GM12878 (cell line): ENCODE measurements around the gene IL16. TPM values are rescaled to one million over a fixed set of nuclear protein-coding genes. Genes with fewer than 3 reads are reported as not detected.

Source experiments
- ATAC-seq: fragments of 200-7000 bp; cut with Tn5 transposase; 3 replicates; pipeline ENCODE4 v1.9.1; 2020; ENCODE audit warnings: mild to moderate bottlenecking, moderate library complexity
- BruUV-seq: library from RNA; stranded (reverse); fragments of 400-500 nt; replicated peaks from 2 replicates; lab custom pipeline; 2021; lab: Mats Ljungman, UMichigan
- CTCF ChIA-PET: fragments of 300-600 bp; sonication (Branson Sonifier 250); formaldehyde crosslinking; extraction: SDS; loops from one replicate; lab custom pipeline; 2021; ENCODE audit warnings: inconsistent platforms; lab: Yijun Ruan, JAX
- POLR2A ChIA-PET: fragments of 350-600 bp; formaldehyde crosslinking; extraction: SDS; loops from one replicate; lab custom pipeline; 2021; ENCODE audit warnings: inconsistent platforms; lab: Charles Lee
- RAD21 ChIA-PET: fragments of 300-600 bp; sonication (Branson Sonifier 250); formaldehyde crosslinking; loops from one replicate; lab custom pipeline; 2023; ENCODE audit warnings: antibody characterized with exemption; ENCODE audit not compliant: unreplicated experiment; lab: Charles Lee
- SMC1A ChIA-PET: fragments of 300-600 bp; sonication (Branson Sonifier 250); formaldehyde crosslinking; loops from one replicate; lab custom pipeline; 2023; ENCODE audit not compliant: unreplicated experiment, uncharacterized antibody; lab: Charles Lee
- DNase-seq: peaks from one replicate; pipeline ENCODE4 v3.0.0-alpha.2; 2011; ENCODE audit warnings: low read depth, low spot score
- FAIRE-seq: peaks from 3 replicates; lab custom pipeline; 2011; peaks lifted over from hg19 to GRCh38; lab: Jason Lieb, UNC
- H2AFZ ChIP-seq: 2 replicates; pipeline ENCODE4 v1.6.0; 2011; ENCODE audit warnings: low read depth, low read length, control low read depth; ENCODE audit not compliant: control insufficient read depth
- H3K27ac ChIP-seq: 2 replicates; pipeline ENCODE4 v1.5.1; 2011; ENCODE audit warnings: control low read depth; ENCODE audit not compliant: control insufficient read depth, insufficient read depth
- H3K27me3 ChIP-seq, 2 experiments: replicated peaks in 1 of 2; 2 replicates each; pipeline versions ENCODE4 v1.6.0 to v1.6.1; 2011; ENCODE audit warnings: low read length in 1 of 2; ENCODE audit not compliant: control insufficient read depth in 2 of 2, insufficient read depth in 2 of 2
- H3K36me3 ChIP-seq, 2 experiments: 2 replicates each; pipeline ENCODE4 v1.5.1; 2011; ENCODE audit warnings: low read length in 1 of 2; ENCODE audit not compliant: control insufficient read depth in 2 of 2, insufficient read depth in 2 of 2
- H3K4me1 ChIP-seq: 2 replicates; pipeline ENCODE4 v1.6.1; 2011; ENCODE audit warnings: mild to moderate bottlenecking, low read length, moderate library complexity, mixed read lengths; ENCODE audit not compliant: control insufficient read depth, insufficient read depth
- H3K4me2 ChIP-seq: 2 replicates; pipeline ENCODE4 v1.6.0; 2011; ENCODE audit warnings: control low read depth; ENCODE audit not compliant: control insufficient read depth, insufficient read depth
- H3K4me3 ChIP-seq: fragments of 200-600 bp; sonication (generic); 2 replicates; pipeline ENCODE4 v1.5.1; 2016
- H3K79me2 ChIP-seq: 2 replicates; pipeline ENCODE4 v1.6.0; 2011; ENCODE audit warnings: low read length; ENCODE audit not compliant: control insufficient read depth, insufficient read depth
- H3K9ac ChIP-seq: 2 replicates; pipeline ENCODE4 v1.8.0; 2011; ENCODE audit warnings: low read length, control low read depth, mixed read lengths; ENCODE audit not compliant: control insufficient read depth, insufficient read depth
- H3K9me3 ChIP-seq: replicated peaks from 3 replicates; pipeline ENCODE4 v1.5.1; 2011; ENCODE audit warnings: mild to moderate bottlenecking, low read length; ENCODE audit not compliant: control insufficient read depth, insufficient read depth
- H4K20me1 ChIP-seq: 2 replicates; pipeline ENCODE4 v1.6.0; 2011; ENCODE audit not compliant: control insufficient read depth, insufficient read depth
- EP300 ChIP-seq, 2 experiments: fragments of 150-350 bp in 1 of 2; IDR thresholded peaks; 2 replicates each; pipeline ENCODE4 v1.6.1; 2011 to 2012; ENCODE audit warnings: low read depth in 2 of 2, low read length in 2 of 2, borderline replicate concordance in 1 of 2, improper control_type of control experiment in 1 of 2, inconsistent platforms in 1 of 2; ENCODE audit not compliant: control insufficient read depth in 1 of 2
- IKZF2 ChIP-seq, 2 experiments: fragments of 450-650 bp; IDR thresholded peaks; 2 replicates each; pipeline ENCODE4 v1.6.1; 2017; ENCODE audit warnings: mild to moderate bottlenecking in 2 of 2, moderate library complexity in 2 of 2
- JUNB ChIP-seq: IDR thresholded peaks from 2 replicates; pipeline ENCODE4 v1.6.1; 2016; ENCODE audit warnings: antibody characterized with exemption, mild to moderate bottlenecking
- RBBP5 ChIP-seq: fragments of 200-600 bp; sonication (generic); conservative IDR thresholded peaks from 2 replicates; pipeline ENCODE4 v1.6.1; 2016
- STAT1 ChIP-seq: fragments of 450-650 bp; conservative IDR thresholded peaks from 2 replicates; pipeline ENCODE4 v1.6.1; 2014; ENCODE audit warnings: antibody characterized with exemption, mild to moderate bottlenecking
- SUPT20H ChIP-seq: IDR thresholded peaks from 2 replicates; pipeline ENCODE4 v1.6.1; 2011; ENCODE audit warnings: low read depth, mild to moderate bottlenecking, low read length, moderate library complexity, borderline replicate concordance; ENCODE audit not compliant: control insufficient read depth
- ZNF217 ChIP-seq: fragments of 450-650 bp; IDR thresholded peaks from 2 replicates; pipeline ENCODE4 v1.6.1; 2017; ENCODE audit warnings: antibody characterized with exemption, mild to moderate bottlenecking
- WGBS: methylation state at CpG from one replicate; pipeline ENCODE4 v1.1.6; 2016; ENCODE audit warnings: low lambda C conversion rate; ENCODE audit not compliant: insufficient replicate concordance, insufficient coverage; ENCODE audit errors: missing lambda C conversion rate; 5-methylcytosine and 5-hydroxymethylcytosine counted together
- in situ Hi-C: fragments of 300-500 bp; cut with MboI; formaldehyde crosslinking; loops from 9 replicates; pipeline ENCODE4 v1.14.3; 2018; ENCODE audit warnings: mixed read lengths
- intact Hi-C: fragments of 100-400 bp; cut with micrococcal nuclease; formaldehyde crosslinking; loops from one replicate; pipeline ENCODE4 v1.14.2; 2022; ENCODE audit not compliant: unreplicated experiment
- polyA plus RNA-seq, 11 experiments: library from polyadenylated mRNA; depleted of rRNA in 4 of 11; unstranded in 6 of 11; stranded (reverse) in 5 of 11; fragments of >200 nt; fragmentation: Nextera tagmentation in 4 of 11; fragmentation: Illumina TruSeq in 1 of 11; extraction: Ambion mirVana in 4 of 11; extraction: Trizol in 1 of 11; gene quantifications; 1 replicate in 1 of 11; 2 replicates in 10 of 11; pipeline versions ENCODE4 v1.2.1 to v1.2.3, GENCODE V29; 2011 to 2016; ENCODE audit warnings: inconsistent platforms in 2 of 11, missing spikeins in 2 of 11, low read depth in 1 of 11
- total RNA-seq, 4 experiments: library from RNA; depleted of rRNA in 3 of 4; stranded (reverse); fragments of >200 nt in 3 of 4; fragmentation: Illumina TruSeq in 1 of 4; extraction: Trizol in 1 of 4; gene quantifications; 2 replicates each; pipeline versions ENCODE4 v1.2.1 to v1.2.3, GENCODE V29; 2013 to 2021
- TF ChIP-seq, protein P1 (sequence below): fragments of 450-650 bp; IDR thresholded peaks from 2 replicates; pipeline ENCODE4 v1.6.1; 2017; ENCODE audit warnings: mild to moderate bottlenecking, low read depth, inconsistent platforms; ENCODE audit not compliant: poor library complexity, severe bottlenecking
- TF ChIP-seq, protein P2 (sequence below): fragments of 450-650 bp; formaldehyde crosslinking; IDR thresholded peaks from 2 replicates; pipeline ENCODE4 v1.4.0; 2022; ENCODE audit warnings: mild to moderate bottlenecking, moderate library complexity

Gene IL16
- total and polyA plus RNA-seq, 10 of the 15 experiments (the other 5 are each of a cell fraction or from before 2014, with no cell fraction given): 21.7 to 206 (median 44.5) TPM

DNA sequence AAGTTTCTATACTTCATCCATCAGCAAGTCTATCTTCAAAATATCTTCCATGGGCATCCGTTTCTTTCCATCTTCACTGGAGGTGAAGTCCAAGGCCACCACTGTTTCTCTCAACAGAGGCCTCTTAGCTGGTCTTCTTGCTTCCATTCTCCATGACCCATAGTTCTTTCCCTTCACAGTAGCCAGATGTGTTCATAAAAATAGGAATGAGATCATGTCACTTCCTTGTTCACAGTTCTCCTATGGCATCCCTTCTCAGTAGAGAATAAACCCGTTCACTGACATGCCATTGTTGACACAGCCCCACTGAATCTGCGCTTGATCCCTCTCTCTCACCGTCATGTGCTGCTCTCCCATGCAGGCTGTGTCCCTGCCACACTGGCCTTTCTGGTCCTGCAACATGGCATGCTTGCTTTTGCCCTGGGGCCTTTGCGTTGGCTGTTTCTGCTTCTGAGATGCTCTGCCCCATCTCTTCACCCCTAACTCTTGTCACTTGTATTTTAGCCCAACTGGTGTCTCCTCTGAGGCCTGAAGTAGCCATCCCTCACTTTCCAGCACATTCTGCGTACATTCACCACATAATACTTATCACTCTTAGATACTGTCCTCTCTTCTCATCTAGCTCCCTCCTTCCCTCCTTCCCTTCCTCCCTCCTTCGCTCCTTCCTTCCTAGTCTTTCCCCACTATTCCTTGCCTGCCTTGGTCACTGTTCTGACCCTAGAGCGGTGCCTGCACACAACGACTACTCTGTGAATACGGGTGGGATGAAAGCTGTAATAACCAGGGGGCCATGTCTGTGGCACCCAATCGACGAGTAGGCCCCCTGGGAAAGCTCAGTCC lies 85.3 kb downstream of the IL16 start:
- SMC1A ChIA-PET: interaction anchor here (0.8 to 2.9 kb wide), 3 partner anchors 11 to 119 kb away, joined by 3 to 18 read pairs (median 7); no protein-coding TSS in a partner anchor
- no peak for FAIRE-seq
- POLR2A ChIA-PET: interaction anchor here (1.2 to 2.3 kb wide), 2 partner anchors 8 to 10 kb away, joined by 3 to 5 read pairs; no protein-coding TSS in a partner anchor

GRCh38 chr15:81282606-81282895 lies 85.9 kb downstream of the IL16 start:
- intact Hi-C loops (no loop called here), in situ Hi-C loops (loop anchor here (10.0 to 25.0 kb wide), 3 partner anchors 762 to 1930 kb away; partner anchors contain the start of genes HDGFL3 and MEX3B)
- no peaks in the 10 kb centered on the region for H3K27me3 ChIP-seq
- peaks cover under 1% of the 10 kb centered on the region; the same call in 2 of the 3 replicates for H3K9me3 ChIP-seq
- no peaks in the 10 kb centered on the region for H3K36me3 ChIP-seq
- H3K9ac ChIP-seq: no peak overlapping the region
- ChIA-PET SMC1A (interaction anchor here (2.6 kb wide), 1 partner anchor 45 kb away, joined by 7 read pairs; no protein-coding TSS in a partner anchor), RAD21 (interaction anchor here (0.8 to 2.2 kb wide), 3 partner anchors 10 to 52 kb away, joined by 3 to 9 read pairs (median 8); no protein-coding TSS in a partner anchor), POLR2A (interaction anchor here (2.3 kb wide), 1 partner anchor 9 kb away, joined by 5 read pairs; no protein-coding TSS in a partner anchor), CTCF (interaction anchor here (1.1 to 1.6 kb wide), 2 partner anchors 17 to 52 kb away, joined by 4 to 8 read pairs; no protein-coding TSS in a partner anchor)
- no TSS peak for BruUV-seq
- WGBS: 91% methylated on average over 18 of the region's 18 CpGs
- DNase-seq (no peak), ATAC-seq (no peak), FAIRE-seq (no peak)
- H3K4me3 ChIP-seq: no peak overlapping the region
- H3K79me2 ChIP-seq: no peaks in the 10 kb centered on the region
- H3K27ac ChIP-seq: no peak overlapping the region
- H3K4me1 ChIP-seq: peaks cover 30% of the 10 kb centered on the region
- H3K4me2 ChIP-seq: no peak overlapping the region
- H2AFZ ChIP-seq: no peak overlapping the region
- no peaks in the 10 kb centered on the region for H4K20me1 ChIP-seq
- TF ChIP-seq, protein P1, sequence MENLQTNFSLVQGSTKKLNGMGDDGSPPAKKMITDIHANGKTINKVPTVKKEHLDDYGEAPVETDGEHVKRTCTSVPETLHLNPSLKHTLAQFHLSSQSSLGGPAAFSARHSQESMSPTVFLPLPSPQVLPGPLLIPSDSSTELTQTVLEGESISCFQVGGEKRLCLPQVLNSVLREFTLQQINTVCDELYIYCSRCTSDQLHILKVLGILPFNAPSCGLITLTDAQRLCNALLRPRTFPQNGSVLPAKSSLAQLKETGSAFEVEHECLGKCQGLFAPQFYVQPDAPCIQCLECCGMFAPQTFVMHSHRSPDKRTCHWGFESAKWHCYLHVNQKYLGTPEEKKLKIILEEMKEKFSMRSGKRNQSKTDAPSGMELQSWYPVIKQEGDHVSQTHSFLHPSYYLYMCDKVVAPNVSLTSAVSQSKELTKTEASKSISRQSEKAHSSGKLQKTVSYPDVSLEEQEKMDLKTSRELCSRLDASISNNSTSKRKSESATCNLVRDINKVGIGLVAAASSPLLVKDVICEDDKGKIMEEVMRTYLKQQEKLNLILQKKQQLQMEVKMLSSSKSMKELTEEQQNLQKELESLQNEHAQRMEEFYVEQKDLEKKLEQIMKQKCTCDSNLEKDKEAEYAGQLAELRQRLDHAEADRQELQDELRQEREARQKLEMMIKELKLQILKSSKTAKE: no peak
- TF ChIP-seq RBBP5: no peak
- no peak for TF ChIP-seq IKZF2 (IDR thresholded peaks at IDR 0.05)
- TF ChIP-seq EP300 (IDR thresholded peaks at IDR 0.05; ENCODE audit: borderline replicate concordance in 1 of 2, control insufficient read depth in 1 of 2, low read depth in 2 of 2, low read length in 2 of 2): no peak
- no peak for TF ChIP-seq ZNF217
- TF ChIP-seq SUPT20H: no peak
- TF ChIP-seq, protein P2, sequence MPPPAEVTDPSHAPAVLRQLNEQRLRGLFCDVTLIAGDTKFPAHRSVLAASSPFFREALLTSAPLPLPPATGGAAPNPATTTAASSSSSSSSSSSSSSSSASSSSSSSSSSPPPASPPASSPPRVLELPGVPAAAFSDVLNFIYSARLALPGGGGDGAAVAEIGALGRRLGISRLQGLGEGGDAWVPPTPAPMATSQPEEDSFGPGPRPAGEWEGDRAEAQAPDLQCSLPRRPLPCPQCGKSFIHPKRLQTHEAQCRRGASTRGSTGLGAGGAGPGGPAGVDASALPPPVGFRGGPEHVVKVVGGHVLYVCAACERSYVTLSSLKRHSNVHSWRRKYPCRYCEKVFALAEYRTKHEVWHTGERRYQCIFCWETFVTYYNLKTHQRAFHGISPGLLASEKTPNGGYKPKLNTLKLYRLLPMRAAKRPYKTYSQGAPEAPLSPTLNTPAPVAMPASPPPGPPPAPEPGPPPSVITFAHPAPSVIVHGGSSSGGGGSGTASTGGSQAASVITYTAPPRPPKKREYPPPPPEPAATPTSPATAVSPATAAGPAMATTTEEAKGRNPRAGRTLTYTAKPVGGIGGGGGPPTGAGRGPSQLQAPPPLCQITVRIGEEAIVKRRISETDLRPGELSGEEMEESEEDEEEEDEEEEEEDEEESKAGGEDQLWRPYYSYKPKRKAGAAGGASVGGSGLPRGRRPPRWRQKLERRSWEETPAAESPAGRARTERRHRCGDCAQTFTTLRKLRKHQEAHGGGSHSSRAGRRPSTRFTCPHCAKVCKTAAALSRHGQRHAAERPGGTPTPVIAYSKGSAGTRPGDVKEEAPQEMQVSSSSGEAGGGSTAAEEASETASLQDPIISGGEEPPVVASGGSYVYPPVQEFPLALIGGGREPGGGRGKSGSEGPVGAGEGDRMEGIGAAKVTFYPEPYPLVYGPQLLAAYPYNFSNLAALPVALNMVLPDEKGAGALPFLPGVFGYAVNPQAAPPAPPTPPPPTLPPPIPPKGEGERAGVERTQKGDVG: no peak
- no peak for TF ChIP-seq JUNB

More for the DNA sequence above, 85.3 kb downstream of the IL16 start:
- Histone ChIP-seq H4K20me1 (no peaks in the 10 kb centered on the region), H2AFZ (no peak overlapping the region), H3K4me3 (no peak overlapping the region), H3K27me3 (no peaks in the 10 kb centered on the region), H3K9ac (no peak overlapping the region), H3K36me3 (no peaks in the 10 kb centered on the region), H3K79me2 (no peaks in the 10 kb centered on the region), H3K9me3 (peaks cover 5% of the 10 kb centered on the region), H3K4me2 (no peak overlapping the region), H3K27ac (no peak overlapping the region), H3K4me1 (peaks cover 28% of the 10 kb centered on the region)
- CTCF ChIA-PET: interaction anchor here (1.1 to 11.0 kb wide), 3 partner anchors 13 to 53 kb away, joined by 3 to 242 read pairs (median 4); no protein-coding TSS in a partner anchor
- 96% methylated on average over 12 of the region's 12 CpGs for WGBS
- no peak for ATAC-seq
- in situ Hi-C loops: loop anchor here (10.0 to 25.0 kb wide), 3 partner anchors 763 to 1930 kb away; partner anchors contain the start of genes HDGFL3 and MEX3B
- BruUV-seq: no TSS peak
- intact Hi-C loops: no loop called here
- no peak for TF ChIP-seq STAT1
- RAD21 ChIA-PET: interaction anchor here (0.8 to 2.2 kb wide), 3 partner anchors 10 to 53 kb away, joined by 3 to 9 read pairs (median 8); no protein-coding TSS in a partner anchor
- DNase-seq: no peak
